SK-N-MC (cell line): ENCODE data around the gene ARID1B.
A peak's percentile ranks its signal among the peaks of the same experiment; 100 is the strongest.

Experiments used
- DNase-seq: peaks from one replicate; pipeline ENCODE4 v3.0.0-alpha.2; 2011; ENCODE audit warnings: low read depth, low spot score
- H3K27ac ChIP-seq: fragments of 200-600 bp; sonication (generic); 2 replicates; pipeline ENCODE4 v1.5.1; 2016; ENCODE audit warnings: mixed run types
- H3K36me3 ChIP-seq: fragments of 200-600 bp; sonication (generic); 2 replicates; pipeline ENCODE4 v1.6.1; 2017; ENCODE audit warnings: antibody characterized with exemption, low read length, mixed read lengths; ENCODE audit not compliant: insufficient read depth
- H3K4me3 ChIP-seq: fragments of 200-600 bp; sonication (generic); 2 replicates; pipeline ENCODE4 v1.5.1; 2016
- H3K9ac ChIP-seq: fragments of 200-600 bp; sonication (generic); 2 replicates; pipeline ENCODE4 v1.8.0; 2017; ENCODE audit warnings: mixed run types, mixed read lengths; ENCODE audit not compliant: insufficient read length
- H3K9me3 ChIP-seq: fragments of 200-600 bp; sonication (generic); 2 replicates; pipeline ENCODE4 v1.6.1; 2017; ENCODE audit warnings: low read depth, mild to moderate bottlenecking, antibody characterized with exemption, low read length, moderate library complexity, mixed read lengths
- EZH2 ChIP-seq: fragments of 200-600 bp; sonication (generic); IDR thresholded peaks from one replicate; pipeline ENCODE4 v1.6.1; 2017; ENCODE audit warnings: antibody characterized with exemption
- FOXP2 ChIP-seq: optimal IDR thresholded peaks from 2 replicates; pipeline ENCODE3; 2011; ENCODE audit warnings: mild to moderate bottlenecking, moderate library complexity; ENCODE audit not compliant: insufficient read depth; ENCODE audit errors: extremely low read length, control extremely low read depth
- POLR2AphosphoS5 ChIP-seq: IDR thresholded peaks from 2 replicates; pipeline ENCODE4 v1.6.1; 2012; ENCODE audit warnings: mild to moderate bottlenecking, low read depth, low read length, borderline replicate concordance

Gene ARID1B

GRCh38 chr6:157128235-157128775, 351.1 kb downstream of the ARID1B start:
- Histone ChIP-seq H3K36me3 (peaks cover 6% of the 10 kb centered on the region), H3K4me3 (no peak overlapping the region), H3K9ac (no peak overlapping the region), H3K27ac (no peak overlapping the region), H3K9me3 (no peaks in the 10 kb centered on the region)
- TF ChIP-seq POLR2AphosphoS5: no peak
- TF ChIP-seq FOXP2: no peak
- no peak for TF ChIP-seq EZH2
- DNase-seq: no peak

GRCh38 chr6:157131250-157131649, 354.1 kb downstream of the ARID1B start:
- Histone ChIP-seq H3K9ac (no peak overlapping the region), H3K9me3 (no peaks in the 10 kb centered on the region), H3K36me3 (peaks cover 33% of the 10 kb centered on the region), H3K27ac (no peak overlapping the region), H3K4me3 (no peak overlapping the region)
- DNase-seq: no peak
- TF ChIP-seq EZH2 (no peak), POLR2AphosphoS5 (no peak), FOXP2 (no peak)

- no peak overlapping the region for H3K27ac ChIP-seq
- H3K36me3 ChIP-seq: peaks cover 36% of the 10 kb centered on the region
- H3K4me3 ChIP-seq: no peak overlapping the region
- no peak for DNase-seq
- no peak overlapping the region for H3K9ac ChIP-seq
- no peaks in the 10 kb centered on the region for H3K9me3 ChIP-seq
- TF ChIP-seq EZH2: no peak
- TF ChIP-seq POLR2AphosphoS5: no peak
- TF ChIP-seq FOXP2: no peak
Measured at GRCh38 chr6:157133856-157134255, 356.7 kb downstream of the ARID1B start.

GRCh38 chr6:157134402-157135047, 357.3 kb downstream of the ARID1B start:
- H3K36me3 ChIP-seq: peaks cover 40% of the 10 kb centered on the region

DNA sequence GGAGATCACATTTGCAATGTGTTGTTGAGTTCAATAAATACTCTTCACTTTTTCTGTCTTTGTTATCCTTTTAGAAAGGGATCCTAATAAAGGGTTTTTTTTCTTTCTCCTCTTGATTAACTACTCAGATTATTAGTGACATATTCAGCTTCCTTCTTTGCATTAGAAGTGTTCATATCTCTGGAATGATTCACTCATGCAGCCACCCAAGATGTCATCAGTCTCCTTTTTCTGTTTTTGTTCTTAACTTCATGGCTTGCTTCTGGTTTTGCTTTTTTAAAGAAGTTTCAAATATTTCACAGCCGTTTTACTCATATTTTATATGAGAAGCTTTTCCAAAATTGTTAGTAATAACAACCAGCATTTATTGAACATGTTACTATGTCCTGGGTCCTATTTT, 358.5 kb downstream of the ARID1B start:
- no peak for TF ChIP-seq FOXP2
- TF ChIP-seq POLR2AphosphoS5: no peak
- TF ChIP-seq EZH2: no peak
- H3K27ac ChIP-seq: no peak overlapping the region
- no peak for DNase-seq
- H3K9ac ChIP-seq: no peak overlapping the region
- no peaks in the 10 kb centered on the region for H3K9me3 ChIP-seq
- no peak overlapping the region for H3K4me3 ChIP-seq
- H3K36me3 ChIP-seq: peaks cover 40% of the 10 kb centered on the region

More at GRCh38 chr6:157134402-157135047, 357.3 kb downstream of the ARID1B start:
- DNase-seq: no peak
- H3K9ac ChIP-seq: no peak overlapping the region
- TF ChIP-seq POLR2AphosphoS5: no peak
- TF ChIP-seq EZH2: no peak
- no peak for TF ChIP-seq FOXP2
- H3K9me3 ChIP-seq: no peaks in the 10 kb centered on the region
- no peak overlapping the region for H3K27ac ChIP-seq
- no peak overlapping the region for H3K4me3 ChIP-seq

DNA sequence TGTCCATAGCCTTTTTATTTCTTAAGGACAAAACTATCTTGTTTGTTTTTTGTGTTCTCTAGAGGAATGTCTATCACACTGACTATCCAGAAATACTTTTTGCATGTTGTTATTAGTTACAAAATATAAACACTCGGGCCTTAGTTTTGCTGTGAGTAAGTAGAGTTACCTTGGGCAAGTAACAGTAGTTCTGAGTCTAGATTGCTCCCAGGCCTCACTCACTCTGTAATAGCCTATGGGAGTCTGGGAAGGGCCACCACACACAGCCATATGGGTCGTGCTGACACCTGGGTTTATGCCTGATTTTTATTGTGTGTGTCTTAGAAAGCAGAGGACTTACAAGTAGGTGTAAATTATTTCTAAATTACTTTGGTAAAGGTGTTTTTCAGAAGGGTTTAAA, 360.3 kb downstream of the ARID1B start:
- Histone ChIP-seq H3K36me3 (peaks cover 52% of the 10 kb centered on the region), H3K9ac (no peak overlapping the region), H3K4me3 (no peak overlapping the region), H3K27ac (no peak overlapping the region), H3K9me3 (no peaks in the 10 kb centered on the region)
- TF ChIP-seq POLR2AphosphoS5 (no peak), FOXP2 (no peak), EZH2 (no peak)
- no peak for DNase-seq

DNA sequence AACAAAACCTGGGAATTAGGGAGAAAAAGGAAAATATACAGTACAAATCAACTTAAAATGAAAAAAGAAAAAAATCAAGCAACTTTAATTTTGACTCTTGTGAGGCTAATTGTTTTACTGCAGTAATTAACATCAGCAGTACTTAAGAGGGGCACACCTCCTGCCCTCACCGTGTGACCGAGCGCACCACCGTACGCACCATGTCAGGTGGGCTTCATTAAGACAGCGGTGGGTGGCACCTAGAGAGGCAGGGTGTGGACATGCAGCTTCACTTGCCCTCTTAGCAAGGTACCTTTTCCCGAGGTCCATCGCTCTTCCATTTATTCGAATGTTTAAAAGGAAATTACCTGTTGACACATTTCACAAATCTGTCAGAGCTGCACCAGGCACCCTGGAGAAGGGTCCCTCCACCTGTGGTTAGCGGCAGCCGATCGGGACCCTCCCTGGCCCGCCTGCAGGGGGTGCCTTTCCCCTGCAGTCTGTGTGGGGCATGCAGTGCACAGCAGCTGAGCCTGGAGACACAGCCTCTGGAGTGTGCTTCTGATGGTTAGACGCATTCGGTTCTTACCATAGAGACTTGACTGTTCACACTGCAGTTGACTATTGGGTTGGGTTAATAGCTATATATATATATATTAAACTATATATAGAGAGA, 362.0 kb downstream of the ARID1B start:
- Histone ChIP-seq H3K36me3 (peaks cover 38% of the 10 kb centered on the region), H3K4me3 (no peak overlapping the region), H3K27ac (no peak overlapping the region), H3K9ac (no peak overlapping the region), H3K9me3 (no peaks in the 10 kb centered on the region)
- no peak for TF ChIP-seq POLR2AphosphoS5
- no peak for DNase-seq

DNA sequence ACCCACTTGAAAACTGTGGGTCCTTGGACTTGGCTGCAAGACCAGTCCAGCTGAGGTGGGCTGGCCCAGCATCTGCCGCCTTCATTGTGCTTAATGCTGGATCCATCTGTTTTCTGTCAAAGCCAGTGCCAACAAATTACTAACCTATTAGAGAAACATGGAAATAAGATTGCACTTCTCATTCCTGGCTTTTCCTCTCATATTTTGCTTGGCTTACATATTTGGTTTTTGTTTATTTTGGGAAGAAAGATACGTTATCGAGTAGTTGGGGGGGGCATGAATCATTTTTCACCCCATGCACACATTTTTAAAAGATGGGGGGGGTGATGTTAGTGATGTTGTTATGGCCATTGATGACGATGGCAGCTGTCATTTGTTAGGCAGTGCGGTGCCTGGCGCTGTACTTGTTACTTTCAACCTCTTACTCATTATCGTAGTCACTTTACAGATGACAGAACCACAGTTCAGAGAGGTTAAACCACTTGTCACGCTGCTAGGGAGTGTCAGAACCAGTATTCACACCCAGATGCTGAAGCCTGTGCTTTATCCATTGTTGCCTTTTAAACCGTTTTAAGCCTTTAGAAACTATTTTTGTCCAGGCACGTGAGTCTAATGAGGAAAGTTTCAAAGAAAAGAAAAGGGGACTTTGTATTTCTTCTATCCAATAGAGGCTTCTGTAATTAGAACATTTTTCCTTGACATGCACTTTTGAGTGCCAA, 366.2 kb downstream of the ARID1B start:
- Histone ChIP-seq H3K36me3 (peaks cover 17% of the 10 kb centered on the region), H3K9ac (no peak overlapping the region), H3K4me3 (no peak overlapping the region), H3K9me3 (no peaks in the 10 kb centered on the region), H3K27ac (peak overlapping the region; percentile 86)
- TF ChIP-seq FOXP2 (no peak), EZH2 (no peak), POLR2AphosphoS5 (no peak)
- no peak for DNase-seq
